ENCODE data around the gene ACVR2B.

The ACVR2B gene

DNA sequence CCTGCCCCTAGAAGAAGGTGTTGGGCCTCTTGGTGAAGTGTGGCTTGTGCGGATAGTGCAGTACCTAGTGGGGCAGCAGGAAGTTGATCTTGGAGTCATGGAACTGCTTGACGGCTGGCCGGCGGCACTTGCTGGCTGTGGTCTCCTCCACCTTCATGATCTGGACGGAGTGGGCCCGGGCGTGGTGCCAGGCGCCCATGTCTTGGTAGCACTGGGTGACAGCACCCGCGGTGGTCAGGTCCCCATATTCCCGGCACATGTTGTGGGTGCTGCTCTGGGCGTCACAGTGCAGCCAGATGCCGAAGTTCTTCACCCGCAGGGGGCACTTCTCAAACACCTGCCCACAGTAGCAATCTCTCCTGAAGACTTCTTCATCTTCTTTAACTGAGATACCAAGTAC lies 73.1 kb downstream of the ACVR2B start:
- no peaks in the 10 kb centered on the region for H3K36me3 ChIP-seq (ENCODE audit: control insufficient read depth, insufficient read depth, low read length)
- H3K9ac ChIP-seq: no peak overlapping the region
- no peak overlapping the region for H3K4me3 ChIP-seq (ENCODE audit: low read depth, low read length)
- H3K4me1 ChIP-seq: no peaks in the 10 kb centered on the region
- H2AFZ ChIP-seq: no peak overlapping the region
- no peaks in the 10 kb centered on the region for H3K79me2 ChIP-seq
- H3K4me2 ChIP-seq (ENCODE audit: low read length): no peak overlapping the region
- H3K27ac ChIP-seq: no peak overlapping the region
- H3K27me3 ChIP-seq (ENCODE audit: control insufficient read depth, insufficient read depth, low read length): no peaks in the 10 kb centered on the region
- TF ChIP-seq, protein P1, sequence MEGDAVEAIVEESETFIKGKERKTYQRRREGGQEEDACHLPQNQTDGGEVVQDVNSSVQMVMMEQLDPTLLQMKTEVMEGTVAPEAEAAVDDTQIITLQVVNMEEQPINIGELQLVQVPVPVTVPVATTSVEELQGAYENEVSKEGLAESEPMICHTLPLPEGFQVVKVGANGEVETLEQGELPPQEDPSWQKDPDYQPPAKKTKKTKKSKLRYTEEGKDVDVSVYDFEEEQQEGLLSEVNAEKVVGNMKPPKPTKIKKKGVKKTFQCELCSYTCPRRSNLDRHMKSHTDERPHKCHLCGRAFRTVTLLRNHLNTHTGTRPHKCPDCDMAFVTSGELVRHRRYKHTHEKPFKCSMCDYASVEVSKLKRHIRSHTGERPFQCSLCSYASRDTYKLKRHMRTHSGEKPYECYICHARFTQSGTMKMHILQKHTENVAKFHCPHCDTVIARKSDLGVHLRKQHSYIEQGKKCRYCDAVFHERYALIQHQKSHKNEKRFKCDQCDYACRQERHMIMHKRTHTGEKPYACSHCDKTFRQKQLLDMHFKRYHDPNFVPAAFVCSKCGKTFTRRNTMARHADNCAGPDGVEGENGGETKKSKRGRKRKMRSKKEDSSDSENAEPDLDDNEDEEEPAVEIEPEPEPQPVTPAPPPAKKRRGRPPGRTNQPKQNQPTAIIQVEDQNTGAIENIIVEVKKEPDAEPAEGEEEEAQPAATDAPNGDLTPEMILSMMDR (IDR thresholded peaks at IDR 0.05): no peak
- no peaks in the 10 kb centered on the region for H3K9me3 ChIP-seq (ENCODE audit: control insufficient read depth, low read length)

DNA sequence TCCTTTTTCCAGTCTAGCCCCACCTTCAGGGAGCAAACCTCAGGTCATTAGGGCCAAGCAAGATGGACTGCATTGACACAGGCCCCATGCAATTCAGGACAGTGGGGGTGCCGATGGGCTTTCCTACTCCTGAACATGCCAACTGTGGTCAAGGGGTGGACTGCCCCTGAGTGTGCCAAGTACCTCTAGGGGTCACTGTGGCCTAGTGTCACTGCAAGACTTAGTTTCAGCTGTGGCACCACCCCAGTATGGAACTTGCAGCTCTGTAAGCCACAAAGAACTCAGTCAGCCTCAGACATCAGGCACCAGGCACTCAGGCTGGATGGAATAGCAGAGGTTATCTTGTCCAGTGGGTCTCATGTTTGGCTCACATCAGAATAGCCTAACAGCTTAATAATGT lies 74.8 kb downstream of the ACVR2B start:
- Histone ChIP-seq H3K27ac (no peak overlapping the region), H3K4me2 (ENCODE audit: low read length) (no peak overlapping the region), H3K36me3 (ENCODE audit: control insufficient read depth, insufficient read depth, low read length) (no peaks in the 10 kb centered on the region)

DNA sequence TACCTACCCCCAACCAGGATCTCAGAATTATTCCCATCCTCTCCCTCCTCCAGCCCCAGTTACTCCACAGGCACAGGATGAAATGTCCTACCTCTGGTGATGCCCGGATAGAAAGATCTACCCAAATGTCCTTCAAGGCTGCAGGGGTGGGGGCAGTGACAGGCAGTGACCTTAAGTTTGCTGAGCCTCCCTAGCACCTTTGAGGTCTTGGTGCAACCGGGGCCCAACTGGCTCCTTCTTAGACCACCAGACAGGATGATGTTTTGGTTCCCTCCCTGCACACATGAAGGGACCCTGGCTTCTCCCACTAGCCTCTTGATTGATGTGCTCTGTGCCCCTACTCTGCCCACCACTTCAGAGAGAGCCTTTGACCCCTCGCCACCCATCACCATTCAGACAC lies 78.8 kb downstream of the ACVR2B start:
- no peaks in the 10 kb centered on the region for H3K9me3 ChIP-seq (ENCODE audit: control insufficient read depth, low read length)
- H3K9ac ChIP-seq: no peak overlapping the region
- no peaks in the 10 kb centered on the region for H3K79me2 ChIP-seq
- no peaks in the 10 kb centered on the region for H3K27me3 ChIP-seq (ENCODE audit: control insufficient read depth, insufficient read depth, low read length)
- no peak overlapping the region for H3K4me3 ChIP-seq (ENCODE audit: low read depth, low read length)
- H2AFZ ChIP-seq: no peak overlapping the region
- H3K4me1 ChIP-seq: no peaks in the 10 kb centered on the region
- H3K27ac ChIP-seq: no peak overlapping the region
- no peak overlapping the region for H3K4me2 ChIP-seq (ENCODE audit: low read length)
- no peaks in the 10 kb centered on the region for H3K36me3 ChIP-seq (ENCODE audit: control insufficient read depth, insufficient read depth, low read length)
- TF ChIP-seq, protein P1 (IDR thresholded peaks at IDR 0.05): no peak

More for the DNA sequence above, 74.8 kb downstream of the ACVR2B start:
- H2AFZ ChIP-seq: no peak overlapping the region
- no peaks in the 10 kb centered on the region for H3K4me1 ChIP-seq
- H3K9me3 ChIP-seq (ENCODE audit: control insufficient read depth, low read length): no peaks in the 10 kb centered on the region
- H3K9ac ChIP-seq: no peak overlapping the region
- no peak overlapping the region for H3K4me3 ChIP-seq (ENCODE audit: low read depth, low read length)
- TF ChIP-seq, protein P1 (IDR thresholded peaks at IDR 0.05): no peak
- no peaks in the 10 kb centered on the region for H3K79me2 ChIP-seq
- no peaks in the 10 kb centered on the region for H3K27me3 ChIP-seq (ENCODE audit: control insufficient read depth, insufficient read depth, low read length)

DNA sequence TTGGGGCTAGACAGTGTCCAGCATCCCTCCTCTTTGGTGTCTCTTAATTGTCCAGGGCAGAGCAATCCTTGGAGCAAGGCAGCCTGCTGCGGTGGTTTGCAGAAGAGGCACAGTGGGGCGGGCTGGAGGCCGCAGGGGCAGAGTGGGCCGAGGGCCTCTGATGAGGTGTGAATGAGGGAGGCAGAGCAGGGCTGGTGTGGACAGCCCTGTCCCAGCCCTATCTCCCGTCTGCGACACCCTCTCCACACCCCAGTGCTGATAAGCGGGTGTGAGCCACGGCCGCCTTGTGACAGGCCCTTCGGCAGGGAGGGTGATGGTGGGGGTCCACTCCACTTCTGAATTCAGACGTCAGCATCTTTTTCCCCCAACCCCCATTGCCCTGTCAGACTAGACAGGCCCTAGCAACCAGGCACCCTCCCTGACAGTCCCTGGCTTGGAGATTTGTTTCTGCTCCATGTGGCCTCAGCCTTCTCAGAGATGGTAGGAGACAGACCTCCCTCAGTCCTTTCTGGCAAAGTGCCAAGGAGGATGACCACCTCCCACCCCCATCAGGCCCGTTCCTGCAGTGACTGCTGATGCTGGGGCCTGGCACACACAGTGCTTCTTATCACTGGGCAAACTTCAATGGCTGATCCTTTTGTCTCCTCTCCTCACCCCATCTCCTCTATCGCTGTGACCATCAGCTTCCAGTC lies 79.7 kb downstream of the ACVR2B start:
- Histone ChIP-seq H2AFZ (no peak overlapping the region), H3K9ac (no peak overlapping the region), H3K36me3 (ENCODE audit: control insufficient read depth, insufficient read depth, low read length) (no peaks in the 10 kb centered on the region), H3K79me2 (no peaks in the 10 kb centered on the region), H3K4me2 (ENCODE audit: low read length) (no peak overlapping the region), H3K27ac (no peak overlapping the region), H3K9me3 (ENCODE audit: control insufficient read depth, low read length) (no peaks in the 10 kb centered on the region), H3K27me3 (ENCODE audit: control insufficient read depth, insufficient read depth, low read length) (no peaks in the 10 kb centered on the region), H3K4me3 (ENCODE audit: low read depth, low read length) (no peak overlapping the region), H3K4me1 (no peaks in the 10 kb centered on the region)
- TF ChIP-seq, protein P1 (IDR thresholded peaks at IDR 0.05): no peak

DNA sequence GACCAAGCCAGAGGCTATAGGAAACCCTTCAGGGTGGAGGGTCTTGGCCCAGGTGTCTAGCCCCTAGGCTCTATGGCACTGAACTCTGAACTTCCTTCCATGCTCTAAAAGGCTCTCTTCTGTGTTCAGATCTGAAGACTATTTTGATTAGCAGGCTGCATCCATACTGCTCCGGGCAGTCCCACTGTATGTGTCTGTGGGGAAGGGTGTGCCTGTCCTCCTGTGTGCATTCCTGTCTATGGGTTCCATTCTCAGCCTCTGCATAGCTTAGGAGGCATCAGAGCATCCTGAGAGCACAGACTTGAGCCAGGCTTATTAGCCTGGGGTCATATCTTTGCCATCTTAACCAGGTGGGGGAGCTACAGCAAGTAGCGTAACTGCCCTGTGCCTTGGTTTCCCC lies 80.5 kb downstream of the ACVR2B start:
- H3K4me3 ChIP-seq (ENCODE audit: low read depth, low read length): no peak overlapping the region
- no peak overlapping the region for H3K9ac ChIP-seq
- H3K27me3 ChIP-seq (ENCODE audit: control insufficient read depth, insufficient read depth, low read length): no peaks in the 10 kb centered on the region
- no peaks in the 10 kb centered on the region for H3K4me1 ChIP-seq
- no peak overlapping the region for H3K4me2 ChIP-seq (ENCODE audit: low read length)
- no peaks in the 10 kb centered on the region for H3K79me2 ChIP-seq
- no peak overlapping the region for H2AFZ ChIP-seq
- no peak overlapping the region for H3K27ac ChIP-seq
- TF ChIP-seq, protein P1 (IDR thresholded peaks at IDR 0.05): no peak
- H3K36me3 ChIP-seq (ENCODE audit: control insufficient read depth, insufficient read depth, low read length): no peaks in the 10 kb centered on the region
- no peaks in the 10 kb centered on the region for H3K9me3 ChIP-seq (ENCODE audit: control insufficient read depth, low read length)
